Activated CD4-positive, alpha-beta T cell treated with anti-CD3 and anti-CD28 coated beads, Interleukin-2, amount 50 U/mL, for 4 hours (primary cell): ENCODE data around the gene IL20RA.
"Not testable (repeated sequence)": the region's sequence is repeated elsewhere in the genome, so short reads cannot be mapped to it uniquely, and the experiment has no call there.

ENCODE experiments used
- DNase-seq, 2 experiments: peaks; one replicate each; pipeline ENCODE4 v3.0.0-alpha.2; 2020

The IL20RA gene

GRCh38 chr6:136968837-136969236 is 75.9 kb downstream of the IL20RA start:
- DNase-seq, result no peak

GRCh38 chr6:136967876-136968752 is 76.7 kb downstream of the IL20RA start:
- peak; percentile 43 to 44 for DNase-seq

DNA sequence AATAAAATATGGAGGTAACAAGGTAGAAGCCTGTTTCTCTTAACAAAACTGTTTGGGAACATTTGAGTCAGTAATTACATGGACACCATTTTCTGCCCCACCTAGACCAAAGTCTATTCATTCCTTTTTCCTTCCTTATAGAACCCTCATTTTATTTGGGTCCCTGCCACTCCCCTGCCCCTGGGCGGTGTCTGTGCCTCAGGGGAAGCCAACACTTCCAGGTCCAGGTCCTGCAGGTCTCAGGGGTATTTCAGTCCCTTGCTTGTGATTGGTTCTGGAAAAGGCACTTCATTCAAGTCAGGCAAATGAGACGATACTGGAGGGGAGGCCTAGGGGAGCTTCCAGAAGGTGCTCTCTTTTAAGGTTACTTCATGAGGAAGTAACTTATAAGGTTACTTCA is 80.4 kb downstream of the IL20RA start:
- no peak for DNase-seq

GRCh38 chr6:136963259-136963658 is 81.5 kb downstream of the IL20RA start:
- DNase-seq, result no peak

GRCh38 chr6:136962661-136963060 is 82.1 kb downstream of the IL20RA start:
- no peak for DNase-seq

GRCh38 chr6:136961848-136962247 is 82.9 kb downstream of the IL20RA start:
- DNase-seq, result no peak

DNA sequence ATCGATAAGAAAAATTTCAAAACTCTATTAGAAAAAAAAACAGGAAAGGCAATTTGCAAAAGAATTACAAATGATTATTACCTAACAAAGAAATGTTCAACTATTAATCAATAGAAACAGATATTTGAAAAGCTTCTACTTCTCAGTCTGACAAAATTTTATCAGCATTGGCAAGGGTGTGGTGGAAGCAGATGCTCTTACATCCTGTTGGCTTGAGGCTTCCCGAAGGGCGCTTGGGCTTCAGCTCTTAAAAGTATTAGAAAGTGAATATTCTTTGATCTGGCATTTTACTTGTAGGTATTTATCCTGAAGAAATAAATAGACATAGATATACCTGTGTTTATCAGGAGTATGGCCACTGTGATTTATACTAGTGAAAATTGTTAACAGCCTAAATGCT is 84.0 kb downstream of the IL20RA start:
- no peak for DNase-seq

GRCh38 chr6:136959935-136960334 is 84.8 kb downstream of the IL20RA start:
- not testable (repeated sequence) for DNase-seq

DNA sequence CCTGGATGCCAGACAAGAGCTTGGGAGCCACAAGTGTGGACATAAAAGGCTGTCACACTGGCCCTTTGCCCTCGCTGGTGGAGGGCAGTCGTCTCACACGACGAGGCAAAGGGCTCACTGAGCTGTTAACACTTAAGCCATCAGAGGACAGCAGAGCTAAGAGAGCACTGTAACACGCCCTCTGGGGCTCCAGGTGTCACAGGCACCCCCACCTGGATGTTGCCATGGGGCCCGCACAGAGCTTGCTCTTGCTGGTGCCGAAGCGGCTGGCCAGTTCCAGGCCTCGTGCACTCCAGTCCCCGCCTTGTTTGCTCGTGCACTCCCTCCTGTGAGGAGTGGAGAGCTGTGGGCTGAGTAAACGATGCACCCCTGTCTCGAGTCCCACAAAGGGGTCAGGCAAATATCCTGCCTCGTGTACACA is 85.3 kb downstream of the IL20RA start:
- no peak for DNase-seq

GRCh38 chr6:136958168-136958567 is 86.6 kb downstream of the IL20RA start:
- DNase-seq, result no peak

DNA sequence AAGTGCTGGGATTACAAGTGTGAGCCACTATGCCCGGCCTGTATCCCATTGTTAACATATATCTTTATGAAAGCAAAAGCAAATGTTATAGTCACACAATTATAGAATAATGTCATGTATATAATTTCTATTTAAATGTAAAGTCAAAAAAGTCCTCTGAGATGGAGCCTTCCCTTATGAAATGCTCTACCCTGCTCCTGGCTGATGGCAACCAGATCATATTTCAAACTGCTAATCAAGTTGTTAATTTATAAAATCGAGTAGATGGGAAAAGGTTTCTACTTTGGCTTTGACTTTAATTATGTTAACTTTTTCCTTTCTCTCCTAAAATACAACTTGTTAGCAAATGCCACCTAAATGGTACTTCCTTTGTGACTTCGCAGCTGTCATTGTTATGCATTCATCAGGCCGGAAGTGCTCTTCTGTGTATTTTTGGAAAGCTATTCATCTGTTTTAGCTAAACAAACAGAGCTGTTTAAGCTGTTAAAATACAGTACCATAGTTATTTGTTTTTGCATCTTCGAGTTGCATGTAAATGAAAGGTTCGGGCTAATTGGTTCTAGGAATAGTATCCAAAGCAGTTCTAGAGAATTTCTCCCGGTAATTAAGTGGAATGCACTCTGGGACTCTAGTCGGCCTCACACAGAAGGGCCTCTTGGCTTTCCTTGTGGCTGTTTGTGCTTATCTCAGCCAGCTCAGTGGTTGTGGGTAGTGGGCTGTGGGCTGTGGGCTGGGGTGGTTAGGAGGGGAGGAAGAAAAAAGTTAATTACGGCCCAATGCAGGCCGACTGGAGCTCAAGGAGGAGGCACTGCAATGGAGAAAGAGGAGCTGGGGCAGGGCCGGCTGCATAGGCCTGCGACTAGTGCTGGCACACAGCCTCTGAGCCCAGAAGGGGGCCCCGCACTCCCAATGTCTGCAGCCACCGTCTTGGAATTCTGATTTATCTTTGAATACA is 87.9 kb downstream of the IL20RA start:
- no peak for DNase-seq

GRCh38 chr6:136955123-136955522 is 89.6 kb downstream of the IL20RA start:
- no peak for DNase-seq

- DNase-seq, result no peak
Observed at GRCh38 chr6:136952714-136953260, 92.0 kb downstream of the IL20RA start.

DNA sequence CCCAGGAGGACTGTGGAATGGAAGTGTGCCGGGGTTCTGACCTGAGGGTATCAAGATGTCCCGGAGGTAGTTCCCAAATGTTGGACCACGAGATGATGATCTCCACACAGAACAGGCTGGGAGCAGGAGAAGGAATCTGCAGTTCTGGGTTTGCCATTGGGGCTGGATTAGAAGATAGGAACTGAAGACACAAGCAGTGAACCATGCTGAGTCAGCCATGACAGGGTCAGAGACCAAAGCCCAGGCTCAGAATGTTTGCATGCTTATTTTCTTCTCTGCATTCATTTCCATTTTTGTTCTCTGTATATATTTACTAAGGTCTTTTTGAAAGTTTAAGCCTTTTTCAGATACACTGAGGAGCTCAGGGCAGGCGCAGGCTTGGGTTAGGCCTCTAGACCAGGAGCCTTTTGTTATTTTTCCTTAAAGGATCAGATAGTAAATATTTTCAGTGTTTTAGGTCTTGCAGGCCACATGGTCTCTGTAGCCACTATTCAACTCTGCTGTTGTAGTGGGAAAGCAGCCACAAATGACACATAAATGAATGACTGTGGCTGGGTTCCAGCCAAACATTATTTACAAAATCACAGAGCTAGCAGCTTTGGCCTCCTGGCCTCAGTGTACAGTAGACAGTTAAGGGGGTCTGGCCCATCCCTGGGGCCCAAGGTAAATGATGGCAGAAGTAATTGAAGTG is 94.2 kb downstream of the IL20RA start:
- no peak for DNase-seq
